Measurements from ENCODE around the gene IRGC. TPM values are rescaled to one million over a fixed set of nuclear protein-coding genes. Genes with fewer than 3 reads are reported as not detected.

The IRGC gene
- total RNA-seq, 1 experiment from 2014 or later = not detected

DNA sequence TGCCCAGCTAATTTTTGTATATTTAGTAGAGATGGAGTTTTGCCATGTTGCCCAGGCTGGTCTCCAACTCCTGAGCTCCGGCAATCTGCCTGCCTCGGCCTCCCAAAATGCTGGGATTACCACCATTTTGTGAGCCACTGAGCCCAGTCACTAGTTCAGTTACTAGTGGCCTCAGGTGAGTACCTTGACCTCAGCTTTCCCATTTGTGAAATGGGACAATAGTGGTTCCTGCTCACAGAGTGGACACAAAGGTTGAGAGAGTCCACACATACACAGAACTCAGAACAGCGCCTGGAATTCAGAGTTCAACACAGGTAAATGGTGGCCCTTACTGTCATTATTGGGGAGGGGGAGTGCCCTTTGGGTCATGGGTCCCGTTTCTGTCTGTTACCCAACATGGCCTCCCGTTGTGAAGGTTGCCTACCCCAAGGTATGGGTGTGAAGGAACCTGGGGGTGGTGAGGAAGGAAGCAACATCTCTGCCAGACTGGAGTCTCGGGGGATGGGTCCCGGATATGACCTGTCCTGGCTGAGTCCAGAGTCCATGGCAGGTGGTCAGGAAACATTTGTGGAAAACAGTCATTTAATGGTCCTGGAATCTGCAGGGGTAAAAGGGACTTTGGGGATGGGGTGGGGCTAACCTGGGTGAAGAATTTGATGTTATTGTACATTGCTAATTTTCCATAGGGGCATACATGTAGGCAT lies 11.7 kb upstream of the IRGC start:
- H3K18ac ChIP-seq (ENCODE audit: insufficient read length, low read depth, low read length) = no peak overlapping the region
- H3K4ac ChIP-seq (ENCODE audit: low read depth, low read length) = no peak overlapping the region
- H2AK5ac ChIP-seq (ENCODE audit: insufficient read length, low read length) = no peak overlapping the region
- no CpG with 5 or more reads among the region's 7 CpGs for WGBS (ENCODE audit: extremely low coverage, insufficient read length, low lambda C conversion rate)
- H3K9me3 ChIP-seq (ENCODE audit: control insufficient read depth, low read depth, low read length) = no peaks in the 10 kb centered on the region
- H3K23ac ChIP-seq (ENCODE audit: insufficient read length, low read depth, low read length) = no peak overlapping the region
- no peak overlapping the region for H2BK15ac ChIP-seq (ENCODE audit: low read depth, low read length)
- H3K4me3 Mint-ChIP-seq = no peak overlapping the region
- no peak overlapping the region for H2BK20ac ChIP-seq (ENCODE audit: low read depth, low read length, poor library complexity, severe bottlenecking)
- no peaks in the 10 kb centered on the region for H3K23me2 ChIP-seq (ENCODE audit: insufficient read length, low read depth, low read length, poor library complexity, severe bottlenecking)
- no peak overlapping the region for H3K4me2 ChIP-seq (ENCODE audit: insufficient read depth, insufficient read length, low read length)
- no peak overlapping the region for H2BK120ac ChIP-seq (ENCODE audit: low read depth, low read length, poor library complexity, severe bottlenecking)
- H3K27me3 Mint-ChIP-seq (ENCODE audit: low read depth) = peaks cover 19% of the 10 kb centered on the region
- H4K91ac ChIP-seq (ENCODE audit: insufficient read length, low read depth, low read length) = no peak overlapping the region
- no peak overlapping the region for H4K5ac ChIP-seq (ENCODE audit: insufficient read length, low read depth, low read length)
- TF ChIP-seq, protein P1, sequence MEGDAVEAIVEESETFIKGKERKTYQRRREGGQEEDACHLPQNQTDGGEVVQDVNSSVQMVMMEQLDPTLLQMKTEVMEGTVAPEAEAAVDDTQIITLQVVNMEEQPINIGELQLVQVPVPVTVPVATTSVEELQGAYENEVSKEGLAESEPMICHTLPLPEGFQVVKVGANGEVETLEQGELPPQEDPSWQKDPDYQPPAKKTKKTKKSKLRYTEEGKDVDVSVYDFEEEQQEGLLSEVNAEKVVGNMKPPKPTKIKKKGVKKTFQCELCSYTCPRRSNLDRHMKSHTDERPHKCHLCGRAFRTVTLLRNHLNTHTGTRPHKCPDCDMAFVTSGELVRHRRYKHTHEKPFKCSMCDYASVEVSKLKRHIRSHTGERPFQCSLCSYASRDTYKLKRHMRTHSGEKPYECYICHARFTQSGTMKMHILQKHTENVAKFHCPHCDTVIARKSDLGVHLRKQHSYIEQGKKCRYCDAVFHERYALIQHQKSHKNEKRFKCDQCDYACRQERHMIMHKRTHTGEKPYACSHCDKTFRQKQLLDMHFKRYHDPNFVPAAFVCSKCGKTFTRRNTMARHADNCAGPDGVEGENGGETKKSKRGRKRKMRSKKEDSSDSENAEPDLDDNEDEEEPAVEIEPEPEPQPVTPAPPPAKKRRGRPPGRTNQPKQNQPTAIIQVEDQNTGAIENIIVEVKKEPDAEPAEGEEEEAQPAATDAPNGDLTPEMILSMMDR (conservative IDR thresholded peaks at IDR 0.05) = no peak
- peaks cover 0 to 6% (median 2%) of the 10 kb centered on the region in 3 experiments; a peak in 4 of 7 replicates for H3K36me3 Mint-ChIP-seq (ENCODE audit: insufficient read depth in 1 of 3, low read depth in 3 of 3)
- H3K9ac ChIP-seq (ENCODE audit: extremely low read depth, insufficient read length, low read length) = no peak overlapping the region
- H2BK12ac ChIP-seq (ENCODE audit: insufficient read length, low read depth, low read length) = no peak overlapping the region
- no peak overlapping the region for H4K8ac ChIP-seq (replicated peaks; ENCODE audit: insufficient read length, low read depth, low read length)
- H3K27ac Mint-ChIP-seq = no peak overlapping the region
- H3K9me3 Mint-ChIP-seq = peaks cover 9% of the 10 kb centered on the region in 2 experiments
- peaks cover 4 to 16% of the 10 kb centered on the region in 2 experiments; a peak in 3 of 4 replicates for H3K4me1 Mint-ChIP-seq
- H3K79me1 ChIP-seq (ENCODE audit: insufficient read depth, low read depth, low read length, poor library complexity, severe bottlenecking) = no peaks in the 10 kb centered on the region
- no peaks in the 10 kb centered on the region for H3K27me3 ChIP-seq (ENCODE audit: insufficient read depth, low read length)
- no peak overlapping the region for H3T11ph ChIP-seq (ENCODE audit: low read length)
- no peak overlapping the region for H3K56ac ChIP-seq (ENCODE audit: insufficient read length, low read depth, low read length)
- no peak overlapping the region for H3K14ac ChIP-seq (ENCODE audit: insufficient read depth, low read length)
- DNase-seq = no peak
- H3K79me2 ChIP-seq (ENCODE audit: insufficient read depth, low read length) = no peaks in the 10 kb centered on the region
- no peak overlapping the region for H2BK5ac ChIP-seq (ENCODE audit: insufficient read length, low read length)
- no peaks in the 10 kb centered on the region for H4K20me1 ChIP-seq (ENCODE audit: control insufficient read depth, insufficient read depth, insufficient read length)
- no peak overlapping the region for H2AFZ ChIP-seq (ENCODE audit: low read length)
- no peaks in the 10 kb centered on the region; the same call in 1 of the 2 replicates for H3K4me1 ChIP-seq (ENCODE audit: insufficient read depth, low read length)
- no peak overlapping the region for H3K27ac ChIP-seq (ENCODE audit: insufficient read length, low read depth, low read length)

Data from H9 (cell line).